ENCODE measurements around the gene ZCRB1.

- TF ChIP-seq FOS (IDR thresholded peaks at IDR 0.05; ENCODE audit: low read depth, low read length) (no peak), CHD1 (IDR thresholded peaks at IDR 0.05; ENCODE audit: low read depth, low read length) (no peak), POLR2A (IDR thresholded peaks at IDR 0.05; ENCODE audit: low read depth, low read length) (no peak), MAZ (IDR thresholded peaks at IDR 0.05; ENCODE audit: borderline replicate concordance, low read depth, low read length) (no peak), CTCF (conservative IDR thresholded peaks at IDR 0.05; ENCODE audit: low read depth, low read length) (no peak), USF2 (IDR thresholded peaks at IDR 0.05; ENCODE audit: low read depth, low read length) (no peak), MAFK (IDR thresholded peaks at IDR 0.05; ENCODE audit: low read depth, low read length) (no peak), CEBPB (IDR thresholded peaks at IDR 0.05; ENCODE audit: low read depth, low read length) (no peak), RFX5 (IDR thresholded peaks at IDR 0.05; ENCODE audit: low read depth, low read length) (no peak), BHLHE40 (IDR thresholded peaks at IDR 0.05; ENCODE audit: low read depth, low read length) (no peak)
These were observed 17.8 kb upstream of the ZCRB1 start for GRCh38 chr12:42343721-42344120.

Data from IMR-90 (cell line).